Panc1 (cell line): Measurements from ENCODE around the gene RNF11.

Experiments
- CTCF ChIP-seq: fragments of 450-650 bp; IDR thresholded peaks from 2 replicates; pipeline ENCODE4 v1.5.1; 2017; ENCODE audit warnings: mild to moderate bottlenecking
- POLR2AphosphoS5 ChIP-seq: IDR thresholded peaks from 2 replicates; pipeline ENCODE4 v1.6.1; 2012; ENCODE audit warnings: mild to moderate bottlenecking, low read depth, low read length, moderate library complexity
- SIN3A ChIP-seq: IDR thresholded peaks from 2 replicates; pipeline ENCODE4 v1.6.1; 2012; ENCODE audit warnings: low read depth, mild to moderate bottlenecking, low read length, moderate library complexity, borderline replicate concordance; ENCODE audit not compliant: insufficient read depth

- TF ChIP-seq CTCF (no peak), POLR2AphosphoS5 (no peak), SIN3A (no peak)
These were observed 45.1 kb upstream of the RNF11 start for GRCh38 chr1:51190961-51191360.
